ENCODE data around the gene CNBD2.
"Not testable (repeated sequence)": the region's sequence is repeated elsewhere in the genome, so short reads cannot be mapped to it uniquely, and the experiment has no call there.

Gene CNBD2

GRCh38 chr20:35992713-35993335, 24.4 kb downstream of the CNBD2 start:
- ATAC-seq, result peak; percentile 80
- H3K36me3 Mint-ChIP-seq, result no peaks in the 10 kb centered on the region
- no peak overlapping the region for H3K4me3 Mint-ChIP-seq
- peaks cover 17% of the 10 kb centered on the region for H3K27me3 Mint-ChIP-seq
- no peaks in the 10 kb centered on the region for H3K9me3 Mint-ChIP-seq
- H3K27ac Mint-ChIP-seq, result no peak overlapping the region
- H3K4me1 Mint-ChIP-seq, result peaks cover 15% of the 10 kb centered on the region

GRCh38 chr20:35994994-35995453, 26.6 kb downstream of the CNBD2 start:
- Mint-ChIP-seq H3K27ac (no peak overlapping the region), H3K4me3 (no peak overlapping the region), H3K36me3 (no peaks in the 10 kb centered on the region), H3K4me1 (peaks cover 15% of the 10 kb centered on the region), H3K9me3 (no peaks in the 10 kb centered on the region), H3K27me3 (peaks cover under 1% of the 10 kb centered on the region)
- peak; percentile 89 for ATAC-seq

- not testable (repeated sequence) for H3K4me3 Mint-ChIP-seq, H3K27me3 Mint-ChIP-seq, ATAC-seq, H3K36me3 Mint-ChIP-seq, H3K27ac Mint-ChIP-seq, H3K9me3 Mint-ChIP-seq
- H3K4me1 Mint-ChIP-seq, result peaks cover 15% of the 10 kb centered on the region
These were observed 28.1 kb downstream of the CNBD2 start for GRCh38 chr20:35996492-35996891.

GRCh38 chr20:36001331-36001730, 32.9 kb downstream of the CNBD2 start:
- H3K4me1 Mint-ChIP-seq, ATAC-seq, H3K27ac Mint-ChIP-seq, H3K4me3 Mint-ChIP-seq: not testable (repeated sequence)
- peaks cover 11% of the 10 kb centered on the region for H3K27me3 Mint-ChIP-seq
- H3K36me3 Mint-ChIP-seq, result peaks cover 12% of the 10 kb centered on the region
- peaks cover 13% of the 10 kb centered on the region for H3K9me3 Mint-ChIP-seq

GRCh38 chr20:36002855-36003254, 34.5 kb downstream of the CNBD2 start:
- Mint-ChIP-seq H3K27ac (no peak overlapping the region), H3K9me3 (peaks cover 13% of the 10 kb centered on the region), H3K4me3 (no peak overlapping the region), H3K4me1 (no peaks in the 10 kb centered on the region), H3K36me3 (peaks cover 12% of the 10 kb centered on the region), H3K27me3 (peaks cover 18% of the 10 kb centered on the region)
- ATAC-seq, result no peak

- Mint-ChIP-seq H3K27ac (no peak overlapping the region), H3K4me1 (no peaks in the 10 kb centered on the region), H3K27me3 (peaks cover 18% of the 10 kb centered on the region), H3K9me3 (peaks cover 13% of the 10 kb centered on the region), H3K36me3 (peaks cover 12% of the 10 kb centered on the region), H3K4me3 (no peak overlapping the region)
- ATAC-seq, result no peak
These were observed 35.7 kb downstream of the CNBD2 start for GRCh38 chr20:36004045-36004444.

- no peak for ATAC-seq
These were observed 40.2 kb downstream of the CNBD2 start for GRCh38 chr20:36008461-36009035.

GRCh38 chr20:36010076-36010475, 41.7 kb downstream of the CNBD2 start:
- Mint-ChIP-seq H3K4me3 (no peak overlapping the region), H3K4me1 (no peaks in the 10 kb centered on the region), H3K27ac (no peak overlapping the region), H3K36me3 (no peaks in the 10 kb centered on the region), H3K27me3 (peaks cover 8% of the 10 kb centered on the region), H3K9me3 (no peaks in the 10 kb centered on the region)
- no peak for ATAC-seq

More at GRCh38 chr20:36008461-36009035, 40.2 kb downstream of the CNBD2 start:
- Mint-ChIP-seq H3K4me1 (no peaks in the 10 kb centered on the region), H3K36me3 (peaks cover 4% of the 10 kb centered on the region), H3K4me3 (no peak overlapping the region), H3K27ac (no peak overlapping the region), H3K27me3 (peaks cover 18% of the 10 kb centered on the region), H3K9me3 (peaks cover 7% of the 10 kb centered on the region)

GRCh38 chr20:36010825-36011224, 42.4 kb downstream of the CNBD2 start:
- no peak for ATAC-seq
- no peaks in the 10 kb centered on the region for H3K36me3 Mint-ChIP-seq
- no peaks in the 10 kb centered on the region for H3K9me3 Mint-ChIP-seq
- peaks cover 8% of the 10 kb centered on the region for H3K27me3 Mint-ChIP-seq
- H3K27ac Mint-ChIP-seq, result no peak overlapping the region
- H3K4me1 Mint-ChIP-seq, result no peaks in the 10 kb centered on the region
- no peak overlapping the region for H3K4me3 Mint-ChIP-seq

- H3K4me3 Mint-ChIP-seq, result no peak overlapping the region
- no peaks in the 10 kb centered on the region for H3K36me3 Mint-ChIP-seq
- no peaks in the 10 kb centered on the region for H3K4me1 Mint-ChIP-seq
- no peak overlapping the region for H3K27ac Mint-ChIP-seq
- ATAC-seq, result no peak
- H3K9me3 Mint-ChIP-seq, result no peaks in the 10 kb centered on the region
- peaks cover 7% of the 10 kb centered on the region for H3K27me3 Mint-ChIP-seq
These were observed 47.5 kb downstream of the CNBD2 start for GRCh38 chr20:36015806-36016403.

- peak; percentile 17 for ATAC-seq
- H3K36me3 Mint-ChIP-seq, result no peaks in the 10 kb centered on the region
- H3K27ac Mint-ChIP-seq, result no peak overlapping the region
- no peak overlapping the region for H3K4me3 Mint-ChIP-seq
- no peaks in the 10 kb centered on the region for H3K4me1 Mint-ChIP-seq
- H3K27me3 Mint-ChIP-seq, result peaks cover 7% of the 10 kb centered on the region
- no peaks in the 10 kb centered on the region for H3K9me3 Mint-ChIP-seq
These were observed 48.9 kb downstream of the CNBD2 start for GRCh38 chr20:36017048-36017951.

- no peaks in the 10 kb centered on the region for H3K4me1 Mint-ChIP-seq
- no peak overlapping the region for H3K27ac Mint-ChIP-seq
- H3K9me3 Mint-ChIP-seq, result no peaks in the 10 kb centered on the region
- ATAC-seq, result no peak
- peaks cover 7% of the 10 kb centered on the region for H3K27me3 Mint-ChIP-seq
- H3K4me3 Mint-ChIP-seq, result no peak overlapping the region
- H3K36me3 Mint-ChIP-seq, result no peaks in the 10 kb centered on the region
These were observed 50.0 kb downstream of the CNBD2 start for GRCh38 chr20:36018208-36018988.

- not testable (repeated sequence) for H3K27ac Mint-ChIP-seq, ATAC-seq, H3K4me3 Mint-ChIP-seq, H3K9me3 Mint-ChIP-seq, H3K36me3 Mint-ChIP-seq, H3K4me1 Mint-ChIP-seq
- peaks cover 24% of the 10 kb centered on the region for H3K27me3 Mint-ChIP-seq
These were observed 57.7 kb downstream of the CNBD2 start for GRCh38 chr20:36026131-36026530.

GRCh38 chr20:36028106-36028808, 59.9 kb downstream of the CNBD2 start:
- Mint-ChIP-seq H3K27ac (no peak overlapping the region), H3K36me3 (no peaks in the 10 kb centered on the region), H3K9me3 (no peaks in the 10 kb centered on the region), H3K4me3 (no peak overlapping the region), H3K4me1 (no peaks in the 10 kb centered on the region), H3K27me3 (peaks cover 29% of the 10 kb centered on the region)
- no peak for ATAC-seq

All from stimulated activated memory B cell treated with anti-CD40 and anti-IgM and Interleukin-4, amounts not matched to agents 10 μg/mL and 1 μg/mL and 100 μg/mL, for 72 hours (primary cell).